Pulmonary artery endothelial cell (primary cell): ENCODE results near the gene SMIM36. TPM values are rescaled to one million over a fixed set of nuclear protein-coding genes. Genes with fewer than 3 reads are reported as not detected.
"Not testable (repeated sequence)": the region's sequence is repeated elsewhere in the genome, so short reads cannot be mapped to it uniquely, and the experiment has no call there.

Experiments used
- DNase-seq: peaks from one replicate; pipeline ENCODE4 v3.0.0-alpha.2; 2011; ENCODE audit warnings: low read depth, low spot score
- total RNA-seq: library from RNA; depleted of rRNA; stranded (reverse); fragments of >200 nt; gene quantifications from 2 replicates; pipeline ENCODE4 v1.2.3, GENCODE V29; 2014

SMIM36 gene
- total RNA-seq, 1 donor from 2014 or later = not detected

DNA sequence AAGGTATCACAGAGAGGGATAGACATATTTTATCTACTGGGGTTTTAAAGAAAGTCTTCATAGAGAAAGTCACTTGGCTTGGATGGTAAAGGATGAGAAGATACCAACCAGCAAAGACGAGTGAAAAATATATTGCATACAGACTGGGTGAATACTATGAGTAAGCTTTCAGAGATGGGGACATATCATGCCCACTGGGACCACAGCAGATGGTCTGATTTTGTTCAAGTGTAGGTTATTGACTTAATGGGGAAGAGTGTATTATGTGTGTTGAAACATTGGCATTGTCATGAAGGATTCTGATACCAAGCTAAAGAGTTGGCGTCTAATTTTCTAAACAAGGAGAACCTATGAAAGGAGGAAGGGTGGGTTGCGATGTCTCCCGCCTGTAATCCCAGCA, 75.8 kb downstream of the SMIM36 start:
- no peak for DNase-seq

DNA sequence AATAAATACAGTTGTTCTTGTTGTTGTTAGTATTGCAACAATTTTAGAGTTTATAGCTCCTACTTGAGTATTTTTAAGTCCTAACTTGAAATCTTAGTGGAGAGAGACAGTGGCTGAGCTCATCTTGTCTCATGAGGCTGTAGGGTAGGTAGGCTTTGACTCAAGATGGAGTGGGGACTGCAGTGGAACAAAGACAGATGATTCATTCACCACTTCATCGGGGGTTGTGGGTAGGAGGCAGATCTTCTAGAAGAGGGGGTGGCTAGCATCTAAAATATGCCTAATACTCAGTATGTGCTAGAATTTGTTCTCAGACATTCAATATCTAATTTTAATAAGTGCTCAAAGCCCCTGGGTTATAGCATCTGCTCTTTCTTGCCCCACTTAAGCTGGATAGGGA, 76.5 kb downstream of the SMIM36 start:
- no peak for DNase-seq

DNA sequence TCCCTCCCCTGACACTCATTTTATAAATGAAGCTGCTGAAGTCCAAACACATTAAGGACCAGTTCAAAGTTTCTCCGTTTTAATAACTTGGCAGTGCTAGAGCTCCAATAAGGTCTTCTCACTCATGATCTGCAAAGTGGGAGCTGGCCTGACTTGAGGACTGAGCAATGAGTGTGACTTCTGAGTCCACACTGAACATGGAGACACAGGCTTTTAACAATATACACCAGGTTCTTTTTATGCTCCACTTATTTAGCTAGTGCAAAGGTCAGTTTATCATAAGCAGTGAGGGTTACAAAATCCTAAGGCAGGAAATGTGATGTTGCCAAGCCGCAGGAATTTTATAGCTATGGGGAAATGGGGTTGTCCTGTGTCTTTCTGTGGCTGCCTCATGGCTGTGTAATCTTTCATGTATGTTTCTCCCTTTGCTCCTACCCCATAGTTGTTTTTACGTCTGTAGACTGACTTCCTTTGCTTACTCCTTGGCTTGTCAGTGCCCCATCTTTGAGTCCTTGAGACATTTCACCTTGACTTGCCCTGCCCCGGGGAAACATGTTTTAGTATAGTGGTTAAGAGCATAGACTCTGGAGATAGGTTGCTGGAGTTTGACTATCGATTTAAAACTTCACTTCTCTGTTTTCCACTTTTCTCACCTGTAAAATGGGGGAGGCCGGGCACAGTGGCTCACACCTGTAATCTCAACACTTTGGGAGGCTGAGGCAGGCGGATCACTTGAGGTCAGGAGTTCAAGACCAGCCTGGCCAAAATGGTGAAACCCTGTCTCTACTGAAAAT, 77.4 kb downstream of the SMIM36 start:
- no peak for DNase-seq

DNA sequence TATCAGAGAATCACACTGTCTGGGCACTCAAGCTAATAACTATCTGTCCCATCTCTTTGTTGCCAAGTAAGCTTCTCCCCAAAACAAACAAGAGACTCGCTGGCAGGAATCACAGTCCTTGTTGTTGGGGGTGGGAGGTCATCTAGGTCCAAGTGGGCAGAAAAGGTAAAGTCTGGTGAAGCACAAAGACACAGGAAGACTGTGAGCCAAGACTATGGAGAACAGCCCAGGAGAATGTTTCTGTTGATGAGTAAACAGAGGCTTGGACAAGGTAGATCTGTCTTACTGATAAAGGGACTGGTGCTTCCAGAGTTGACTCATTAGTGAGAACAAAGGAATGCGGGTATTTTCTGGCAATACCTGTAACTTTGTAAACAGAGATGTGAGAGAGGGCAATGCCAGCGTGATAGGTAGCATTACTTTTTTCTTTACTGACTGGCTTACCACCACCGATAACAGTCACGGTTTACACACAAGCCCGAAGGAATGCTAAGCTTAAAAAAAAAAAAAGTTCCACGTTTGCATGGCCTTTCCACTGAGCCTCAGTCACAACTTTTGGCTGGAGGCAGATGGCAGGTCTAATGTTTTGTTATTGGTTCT, 78.1 kb downstream of the SMIM36 start:
- DNase-seq = no peak

DNA sequence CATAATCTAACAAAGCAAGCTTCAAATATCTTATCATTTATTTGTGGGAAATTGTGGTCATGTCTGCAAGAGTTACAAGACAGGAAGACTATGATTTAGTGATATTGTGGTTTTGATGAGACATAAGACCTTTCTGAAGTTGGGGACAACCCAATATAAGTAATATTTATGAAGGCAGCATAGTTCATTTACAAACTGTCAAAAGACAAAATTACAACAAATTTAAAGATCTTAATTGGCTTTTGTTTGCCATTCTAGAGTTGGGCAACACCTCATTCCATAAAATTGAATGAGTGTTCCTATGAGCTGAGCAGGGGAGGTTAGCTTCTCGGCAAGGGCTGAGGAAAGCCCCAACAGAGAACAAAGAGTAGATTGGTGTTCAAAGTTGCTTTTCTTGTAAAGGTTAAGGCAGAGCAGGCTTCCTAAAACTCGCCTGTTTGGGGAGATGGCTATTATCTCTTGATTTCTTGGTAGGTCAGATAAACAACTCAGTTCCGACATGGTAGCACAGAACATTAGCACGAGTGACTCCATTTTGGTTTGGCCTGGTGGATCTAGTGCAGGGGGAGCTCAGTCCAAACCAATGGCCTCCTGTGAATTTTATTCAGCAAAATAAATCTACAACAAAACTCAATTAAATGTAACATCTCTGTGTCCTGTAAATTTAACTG, 78.8 kb downstream of the SMIM36 start:
- no peak for DNase-seq

DNA sequence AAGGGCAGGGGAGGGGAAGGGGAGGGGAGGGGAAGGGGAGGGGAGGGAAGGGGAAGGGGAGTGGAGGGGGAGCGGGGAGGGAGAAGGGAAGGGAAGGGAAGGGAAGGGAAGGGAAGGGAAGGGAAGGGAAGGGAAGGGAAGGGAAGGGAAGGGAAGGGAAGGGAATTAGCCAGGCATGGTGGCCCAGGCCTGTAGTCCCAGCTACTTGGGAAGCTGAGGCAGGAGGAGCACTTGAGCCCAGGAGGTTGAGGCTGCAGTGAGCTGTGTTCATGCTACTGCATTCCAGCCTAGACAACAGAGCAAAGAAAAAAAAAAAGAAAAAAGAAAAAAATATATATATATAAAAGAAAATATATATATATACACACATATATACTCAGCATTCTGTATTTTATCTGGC, 79.3 kb downstream of the SMIM36 start:
- not testable (repeated sequence) for DNase-seq

DNA sequence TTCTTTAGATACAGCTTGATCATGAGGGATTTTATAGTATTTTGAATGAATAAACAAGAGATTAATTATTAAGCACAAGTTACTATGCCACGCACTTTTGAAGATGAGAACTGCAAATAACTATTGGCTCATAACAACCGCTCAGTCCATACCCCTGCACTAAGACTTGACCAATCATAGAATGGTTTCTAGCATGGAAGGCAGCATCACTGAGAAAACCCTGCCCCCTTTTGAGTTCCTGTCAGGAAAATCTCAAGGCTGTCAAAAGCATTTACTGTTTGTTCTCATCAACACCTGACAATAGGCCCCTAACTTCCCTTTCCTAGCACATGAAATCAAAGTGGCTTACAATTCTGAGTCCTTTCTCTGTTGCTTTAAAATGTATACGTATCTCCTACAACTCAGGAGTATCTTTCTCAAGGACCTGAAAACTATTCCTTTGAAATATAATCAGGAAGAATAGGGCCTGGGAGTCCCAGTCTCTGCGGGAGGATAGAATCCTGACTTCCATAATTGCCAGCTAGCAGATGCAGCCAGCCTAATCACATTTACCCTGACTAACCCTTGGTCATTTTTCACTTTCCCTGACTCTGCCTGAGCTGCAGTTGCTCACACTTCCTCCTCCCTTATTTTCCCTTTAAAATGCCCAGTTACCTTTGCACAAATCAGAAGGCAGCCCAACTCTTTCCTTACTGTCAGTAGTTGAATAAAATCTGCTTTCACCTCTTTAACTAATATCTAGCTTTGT, 80.5 kb downstream of the SMIM36 start:
- DNase-seq = no peak

DNA sequence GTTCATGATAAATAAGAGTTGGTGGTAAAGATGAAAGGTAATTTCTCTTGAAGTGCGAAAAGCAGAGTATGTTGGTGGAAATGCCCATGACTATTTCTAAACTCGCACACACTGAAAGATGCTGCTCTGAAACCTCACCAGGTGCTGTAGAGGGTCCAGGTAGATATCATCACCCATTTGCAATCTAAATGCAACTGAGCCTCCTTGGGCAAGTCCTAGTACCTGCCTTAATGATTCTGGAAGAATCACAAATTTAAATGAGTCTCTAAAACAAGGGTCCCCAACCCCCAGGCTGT, 83.7 kb downstream of the SMIM36 start:
- DNase-seq = no peak

DNA sequence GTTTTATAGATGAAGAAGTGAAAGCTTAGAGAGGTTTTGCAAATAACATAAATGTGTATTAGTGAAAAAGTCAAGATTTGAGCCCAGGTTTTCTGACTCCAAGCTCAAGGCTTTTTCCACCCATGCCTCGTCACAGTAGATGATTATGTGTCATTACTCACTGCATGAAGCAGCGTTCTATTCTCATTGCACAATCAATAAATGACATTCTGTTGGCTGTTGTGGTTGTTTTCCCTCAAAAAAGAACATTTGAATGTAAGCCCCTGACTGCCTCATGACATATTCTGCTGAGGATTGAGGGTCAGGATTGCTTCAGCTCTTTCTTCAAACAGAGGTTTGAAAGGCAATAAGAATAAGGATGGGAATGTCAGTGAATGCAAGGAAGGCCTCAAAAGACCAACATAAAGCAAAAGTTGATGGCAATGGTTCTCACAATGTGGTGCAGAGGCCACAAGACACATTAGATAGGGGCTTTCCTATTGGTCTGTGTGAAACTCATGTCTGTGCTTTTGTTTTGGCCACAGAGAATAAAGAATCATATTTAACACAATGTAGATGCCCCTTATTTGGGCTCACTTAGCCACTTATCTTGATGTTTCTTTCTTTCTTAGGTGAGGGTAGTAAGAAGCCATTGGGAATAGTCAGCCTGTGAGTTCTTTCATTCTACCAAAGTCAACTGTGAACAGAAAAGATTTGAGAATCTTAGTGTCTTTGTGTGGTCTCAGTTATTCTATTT, 84.2 kb downstream of the SMIM36 start:
- no peak for DNase-seq

DNA sequence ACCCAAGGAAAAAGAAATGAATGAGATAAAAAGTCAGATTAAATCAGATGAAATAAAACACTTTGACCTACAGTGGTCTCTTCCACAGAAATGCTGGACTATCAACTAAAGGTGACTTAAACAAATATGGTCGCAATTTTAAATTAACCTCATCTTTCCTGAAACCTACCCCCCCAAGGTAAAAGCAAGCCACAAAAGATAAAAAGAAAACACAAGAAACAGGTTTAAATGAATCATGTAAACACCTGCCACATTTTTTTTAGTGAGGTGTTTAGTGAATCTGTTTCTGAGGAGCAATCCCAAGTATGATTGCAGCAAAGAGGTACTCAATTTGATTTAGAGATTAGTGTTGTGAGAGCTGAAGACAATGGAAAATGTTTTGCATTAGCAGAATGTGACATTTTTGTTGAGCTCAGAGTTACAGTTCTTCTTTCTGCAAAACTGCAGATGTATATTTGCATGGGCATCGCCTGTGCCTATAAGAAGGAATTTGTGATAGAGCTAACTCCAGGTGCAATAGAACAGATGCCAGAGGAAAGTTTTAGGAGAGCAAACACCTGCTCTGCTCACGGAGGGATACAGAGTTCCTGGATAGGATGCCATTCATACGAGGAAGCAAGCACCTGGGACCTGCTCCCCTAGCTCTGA, 86.2 kb downstream of the SMIM36 start:
- no peak for DNase-seq

DNA sequence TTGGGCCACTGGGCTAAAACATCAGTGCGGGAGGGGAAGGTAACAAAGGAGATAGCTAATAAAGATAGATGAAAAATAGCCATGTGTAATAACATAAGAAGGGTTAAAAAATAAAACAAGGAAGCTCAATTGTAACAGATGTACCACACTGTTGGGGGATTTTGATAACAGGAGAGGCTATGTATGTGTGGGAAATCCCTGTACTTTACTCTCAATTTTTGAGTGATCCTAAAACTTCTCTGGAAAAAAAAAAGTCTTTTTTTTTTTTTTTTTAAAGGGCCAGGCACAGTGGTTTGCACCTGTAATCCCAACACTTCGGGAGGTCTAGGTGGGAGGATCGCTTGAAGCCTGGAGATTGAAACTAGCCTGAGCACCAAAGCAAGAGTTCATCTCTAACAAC, 87.7 kb downstream of the SMIM36 start:
- no peak for DNase-seq

DNA sequence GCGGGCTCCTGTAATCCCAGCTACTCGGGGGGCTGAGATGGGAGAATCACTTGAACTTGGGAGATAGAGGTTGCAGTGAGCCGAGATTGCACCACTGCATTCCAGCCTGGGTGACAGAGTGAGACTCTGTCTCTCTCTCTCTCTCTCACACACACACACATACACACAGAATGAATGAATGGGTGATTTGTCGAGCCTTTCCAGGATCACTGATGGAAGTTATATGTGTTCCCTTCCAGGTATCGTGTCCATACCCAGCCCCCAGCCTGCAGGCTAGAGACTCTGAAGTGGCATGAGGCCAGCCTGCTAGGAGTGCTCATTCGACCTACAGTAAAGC, 88.5 kb downstream of the SMIM36 start:
- DNase-seq = not testable (repeated sequence)

DNA sequence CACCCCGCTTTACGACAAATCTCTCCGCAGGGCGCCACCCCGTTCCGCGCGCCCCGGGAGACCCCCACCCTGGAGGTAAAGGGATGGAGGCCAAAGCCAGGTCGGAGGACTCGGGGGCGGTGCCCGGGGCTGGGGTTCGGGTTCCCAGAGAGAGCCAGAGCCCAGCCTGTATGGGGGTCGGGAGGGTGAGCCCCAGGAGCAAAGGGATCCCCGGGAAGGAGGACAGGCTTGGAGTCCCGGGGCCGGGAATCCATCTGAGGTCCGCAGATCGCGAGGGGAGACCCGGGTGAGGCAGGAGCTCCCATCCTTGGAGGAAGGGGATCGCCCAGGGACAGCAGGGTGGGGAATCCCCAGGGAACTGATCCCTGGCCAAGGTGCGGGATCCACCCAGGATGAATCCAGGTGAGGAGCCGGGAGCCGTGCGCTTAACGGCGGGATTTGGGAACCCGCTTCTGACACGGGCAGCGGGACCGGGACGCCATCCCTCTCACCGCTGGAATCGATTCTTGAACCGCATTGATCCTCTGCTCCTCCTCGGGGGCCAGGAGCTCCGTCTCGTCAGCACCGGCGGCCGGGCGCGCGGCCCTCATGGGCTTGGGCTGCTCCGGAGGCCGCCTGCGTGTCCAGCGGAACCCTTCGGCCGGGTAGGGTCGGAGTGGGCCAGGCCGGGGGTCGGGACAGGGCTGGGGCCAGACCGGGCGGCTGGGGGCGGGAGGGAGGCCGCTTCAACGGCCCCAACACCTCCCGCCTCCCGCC, 89.9 kb downstream of the SMIM36 start, which contains the start of gene MMD:
TSS of gene MMD (minus strand) at position 657 of the 756 bp plus-strand sequence. CDS start at position 517, 140 bp downstream.
- no peak for DNase-seq

DNA sequence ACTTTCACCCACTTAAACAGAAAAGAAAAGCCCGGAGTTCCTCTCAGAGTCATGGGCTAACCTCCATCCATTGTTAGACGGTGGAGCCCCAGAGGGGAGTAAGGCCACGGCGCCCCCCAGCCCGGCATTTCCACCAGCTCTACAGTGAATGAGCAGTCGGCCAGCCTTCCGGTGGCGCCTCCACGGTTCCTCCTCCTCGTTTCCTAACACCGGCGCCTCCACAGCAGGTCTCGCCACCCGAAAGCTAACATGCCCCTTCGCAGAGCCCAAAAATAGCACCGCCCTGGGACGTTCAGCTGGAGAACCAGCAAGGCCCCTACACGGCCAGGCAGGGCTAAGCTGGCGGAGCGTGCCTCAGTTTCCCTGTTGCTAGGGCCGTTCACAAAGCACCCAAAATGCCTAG, 90.5 kb downstream of the SMIM36 start:
- no peak for DNase-seq

DNA sequence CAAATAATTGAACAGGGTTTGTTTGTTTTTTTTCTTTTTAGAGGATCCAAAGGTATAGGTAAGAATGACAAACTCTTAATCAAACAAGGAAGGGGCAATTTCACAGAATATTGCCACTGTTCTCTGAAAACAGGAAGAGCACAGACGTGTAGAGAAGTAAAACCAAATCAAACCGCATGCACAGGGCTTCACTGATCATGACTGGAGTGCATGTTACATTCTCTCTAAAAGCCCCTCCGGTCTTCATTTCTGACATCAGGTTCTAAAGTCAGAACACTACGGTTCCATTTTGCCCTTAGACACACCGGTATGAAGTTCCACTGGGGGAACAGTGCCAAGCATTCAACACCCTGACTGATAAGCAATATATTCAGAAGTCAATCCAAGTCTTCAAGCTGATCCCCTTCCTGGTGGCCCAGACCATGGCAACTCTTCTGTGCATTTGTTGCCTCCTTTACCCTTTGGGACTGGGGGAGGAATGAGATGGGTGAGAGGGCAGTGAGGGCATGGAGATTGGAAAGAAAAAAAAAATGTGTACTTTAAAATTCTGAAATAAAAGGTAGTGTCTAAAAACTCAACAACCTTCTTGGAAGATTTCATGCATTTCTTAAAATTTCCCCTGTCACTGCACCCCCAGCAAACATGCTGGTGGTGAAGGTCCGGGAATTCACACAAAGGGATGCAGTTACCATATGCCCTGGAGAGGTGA, 91.0 kb downstream of the SMIM36 start:
- no peak for DNase-seq

DNA sequence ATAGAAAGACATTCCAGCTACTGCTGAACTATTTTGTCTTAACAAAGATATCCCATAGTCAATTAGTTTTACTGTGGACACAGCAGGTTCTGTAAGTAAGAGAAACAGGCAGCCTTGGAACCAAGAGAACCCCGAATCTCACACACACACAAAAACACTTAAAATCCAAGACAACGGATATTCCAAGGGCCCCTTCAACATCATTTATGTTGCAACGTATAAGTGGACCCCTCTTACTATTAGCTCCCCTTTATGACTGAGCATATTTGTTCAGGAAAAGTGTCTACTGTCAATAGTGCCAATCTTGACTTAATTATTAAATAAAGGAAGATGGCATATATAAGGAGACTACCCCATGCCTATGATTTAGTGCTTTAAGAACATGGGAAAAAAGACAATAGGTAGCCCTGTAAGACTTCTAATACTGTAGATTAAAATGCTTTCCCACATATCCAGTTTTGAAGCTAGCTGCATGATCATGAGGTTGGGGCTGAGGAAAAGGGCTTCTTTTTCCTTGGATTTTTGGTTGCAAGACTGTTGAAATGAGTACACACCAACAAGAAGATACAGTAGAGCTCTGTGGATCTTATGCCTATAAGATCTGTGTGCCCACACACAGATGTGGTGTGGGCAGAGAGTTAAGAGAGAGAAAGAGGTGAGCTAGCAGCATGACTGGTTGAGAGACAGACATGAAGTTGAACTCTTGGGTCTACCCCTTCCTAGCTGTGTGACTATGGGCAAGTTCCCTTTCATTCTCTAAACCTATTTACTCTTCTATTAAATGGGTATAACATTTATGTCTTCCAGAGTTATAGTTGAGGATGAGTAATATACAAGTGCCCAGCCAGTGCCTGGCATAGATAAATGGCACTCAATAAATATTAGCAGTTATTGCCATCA, 92.6 kb downstream of the SMIM36 start:
- DNase-seq = no peak

DNA sequence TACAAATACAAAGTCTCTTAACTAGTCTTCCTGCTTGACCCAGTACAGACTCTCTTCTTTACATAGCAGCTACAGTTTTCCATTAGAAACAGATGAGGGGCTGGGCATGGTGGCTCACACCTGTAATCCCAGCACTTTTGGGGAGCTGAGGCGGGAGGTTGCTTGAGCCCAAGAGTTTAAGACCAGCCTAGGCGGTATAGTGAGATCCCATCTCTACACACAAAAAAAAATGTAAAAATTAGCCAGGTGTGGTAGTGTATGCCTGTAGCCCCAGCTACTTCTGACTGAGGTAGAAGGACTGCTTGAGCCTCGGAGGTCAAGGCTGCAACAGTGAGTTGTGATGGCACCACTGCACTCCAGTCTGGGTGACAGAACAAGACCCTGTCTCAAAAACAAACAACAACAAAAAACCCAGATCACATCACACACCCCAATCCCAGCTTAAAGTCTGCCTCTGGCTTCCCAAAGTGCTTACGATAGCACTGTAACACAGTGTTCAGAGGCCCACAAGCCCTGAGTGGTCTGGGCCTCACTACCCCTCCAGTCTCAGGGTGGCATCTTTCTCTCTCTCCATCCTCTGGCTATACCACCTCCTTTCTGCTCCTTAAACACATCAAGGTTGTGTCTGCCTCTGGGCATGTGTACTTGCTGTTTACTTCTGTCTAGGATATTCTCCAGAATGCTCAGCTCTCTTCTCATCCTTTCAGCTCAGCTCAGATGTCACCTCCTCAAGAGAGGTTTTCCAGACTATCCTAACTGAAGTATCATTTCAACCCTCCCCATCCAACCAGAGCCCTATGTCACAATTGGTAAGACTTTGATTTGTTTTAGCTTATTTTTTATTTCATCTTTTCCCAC, 93.6 kb downstream of the SMIM36 start:
- DNase-seq = no peak
